ENCODE data around the gene HAPLN2. TPM values are rescaled to one million over a fixed set of nuclear protein-coding genes. Genes with fewer than 3 reads are reported as not detected.
"Not testable (repeated sequence)": the region's sequence is repeated elsewhere in the genome, so short reads cannot be mapped to it uniquely, and the experiment has no call there.

HAPLN2 gene
- total RNA-seq, 4 donors from 2014 or later, result 0.79 TPM; not detected in 3

GRCh38 chr1:156586892-156587477, 32.2 kb upstream of the HAPLN2 start:
- intact Hi-C loops (cut with DNase I), result no loop called here
- DNase-seq, result no peak
- no peaks in the 10 kb centered on the region for H3K27me3 ChIP-seq
- H3K9me3 ChIP-seq, result no peaks in the 10 kb centered on the region
- TF ChIP-seq POLR2A (IDR thresholded peaks at IDR 0.05), result no peak
- TF ChIP-seq, protein P1, sequence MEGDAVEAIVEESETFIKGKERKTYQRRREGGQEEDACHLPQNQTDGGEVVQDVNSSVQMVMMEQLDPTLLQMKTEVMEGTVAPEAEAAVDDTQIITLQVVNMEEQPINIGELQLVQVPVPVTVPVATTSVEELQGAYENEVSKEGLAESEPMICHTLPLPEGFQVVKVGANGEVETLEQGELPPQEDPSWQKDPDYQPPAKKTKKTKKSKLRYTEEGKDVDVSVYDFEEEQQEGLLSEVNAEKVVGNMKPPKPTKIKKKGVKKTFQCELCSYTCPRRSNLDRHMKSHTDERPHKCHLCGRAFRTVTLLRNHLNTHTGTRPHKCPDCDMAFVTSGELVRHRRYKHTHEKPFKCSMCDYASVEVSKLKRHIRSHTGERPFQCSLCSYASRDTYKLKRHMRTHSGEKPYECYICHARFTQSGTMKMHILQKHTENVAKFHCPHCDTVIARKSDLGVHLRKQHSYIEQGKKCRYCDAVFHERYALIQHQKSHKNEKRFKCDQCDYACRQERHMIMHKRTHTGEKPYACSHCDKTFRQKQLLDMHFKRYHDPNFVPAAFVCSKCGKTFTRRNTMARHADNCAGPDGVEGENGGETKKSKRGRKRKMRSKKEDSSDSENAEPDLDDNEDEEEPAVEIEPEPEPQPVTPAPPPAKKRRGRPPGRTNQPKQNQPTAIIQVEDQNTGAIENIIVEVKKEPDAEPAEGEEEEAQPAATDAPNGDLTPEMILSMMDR (IDR thresholded peaks at IDR 0.05), result no peak
- H3K36me3 ChIP-seq, result no peaks in the 10 kb centered on the region
- no peak overlapping the region for H3K27ac ChIP-seq
- WGBS, 2 donors, result 89 to 98% methylated on average over 3 of the region's 3 CpGs
- peaks cover 6% of the 10 kb centered on the region in 2 donors for H3K4me1 ChIP-seq
- H3K4me3 ChIP-seq (replicated peaks in 1 of 3), result no peak overlapping the region

DNA sequence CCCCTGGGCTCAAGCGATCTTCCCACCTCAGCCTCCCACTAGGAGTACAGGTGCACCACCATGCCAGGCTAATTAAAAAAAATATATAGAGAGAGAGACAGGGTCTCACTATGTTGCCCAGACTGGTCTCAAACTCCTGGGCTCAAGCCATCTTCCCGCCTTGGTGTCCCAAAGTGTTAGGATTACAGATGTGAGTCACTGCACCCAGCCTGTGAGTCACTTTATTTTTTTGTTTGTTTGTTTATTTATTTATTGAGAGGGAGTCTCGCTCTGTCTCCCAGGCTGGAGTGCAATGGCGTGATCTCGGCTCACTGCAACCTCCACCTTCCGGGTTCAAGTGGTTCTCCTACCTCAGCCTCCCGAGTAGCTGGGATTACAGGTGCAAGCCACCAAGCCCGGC, 31.3 kb upstream of the HAPLN2 start:
- intact Hi-C loops (cut with DNase I); DNase-seq; H3K27me3 ChIP-seq; H3K4me3 ChIP-seq (replicated peaks in 1 of 3); H3K9me3 ChIP-seq; H3K27ac ChIP-seq; H3K36me3 ChIP-seq: not testable (repeated sequence)
- peaks cover 11 to 12% of the 10 kb centered on the region in 2 donors for H3K4me1 ChIP-seq
- 88 to 94% methylated on average over 8 of the region's 8 CpGs for WGBS, 2 donors

DNA sequence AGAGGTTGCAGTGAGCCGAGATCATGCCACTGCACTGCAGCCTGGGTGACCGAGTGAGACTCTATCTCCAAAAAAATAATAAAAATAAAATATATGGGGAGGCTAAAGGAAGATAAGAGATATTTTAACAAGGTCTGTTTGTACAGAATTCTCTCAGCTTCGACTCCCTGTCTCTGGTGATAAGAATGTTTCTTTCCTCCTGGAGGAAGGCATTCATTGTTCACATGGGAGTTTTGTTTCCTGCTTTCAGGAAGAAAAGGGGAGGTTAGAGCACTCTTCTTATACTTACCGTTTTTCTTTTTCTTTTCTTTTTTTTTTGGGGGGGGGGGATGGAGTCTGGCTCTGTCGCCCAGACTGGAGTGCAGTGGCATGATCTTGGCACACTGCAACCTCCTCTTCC, 29.7 kb upstream of the HAPLN2 start:
- DNase-seq, result no peak
- H3K4me1 ChIP-seq, result peaks cover 11 to 12% of the 10 kb centered on the region in 2 donors
- no peak overlapping the region for H3K27ac ChIP-seq
- intact Hi-C loops (cut with DNase I), result no loop called here
- H3K4me3 ChIP-seq (replicated peaks in 1 of 3), result no peak overlapping the region
- WGBS, 2 donors, result 68 to 71% methylated on average over 5 of the region's 5 CpGs
- no peaks in the 10 kb centered on the region for H3K9me3 ChIP-seq
- H3K27me3 ChIP-seq, result no peaks in the 10 kb centered on the region
- TF ChIP-seq, protein P1 (IDR thresholded peaks at IDR 0.05), result no peak
- no peak for TF ChIP-seq POLR2A (IDR thresholded peaks at IDR 0.05)
- peaks cover 0 to 5% of the 10 kb centered on the region in 2 donors for H3K36me3 ChIP-seq

- no peak overlapping the region for H3K4me3 ChIP-seq (replicated peaks in 1 of 3)
- peaks cover 11 to 12% of the 10 kb centered on the region in 2 donors for H3K4me1 ChIP-seq
- peak overlapping the region in 2 of 3 donors; percentile 72 to 83 for H3K27ac ChIP-seq
- 84 to 87% methylated on average over 10 of the region's 10 CpGs for WGBS, 2 donors
- no peak for TF ChIP-seq POLR2A (IDR thresholded peaks at IDR 0.05)
- TF ChIP-seq, protein P1 (IDR thresholded peaks at IDR 0.05), result no peak
- no peaks in the 10 kb centered on the region for H3K27me3 ChIP-seq
- peaks cover 3 to 15% of the 10 kb centered on the region in 2 donors for H3K36me3 ChIP-seq
- intact Hi-C loops (cut with DNase I), result loop anchor here (5.0 kb wide), 1 partner anchor 83 kb away; no protein-coding TSS in a partner anchor
- DNase-seq, result no peak
- no peaks in the 10 kb centered on the region for H3K9me3 ChIP-seq
These were observed 28.7 kb upstream of the HAPLN2 start for GRCh38 chr1:156590326-156591180.

GRCh38 chr1:156591181-156591431, 28.1 kb upstream of the HAPLN2 start:
- Histone ChIP-seq H3K4me3 (replicated peaks in 1 of 3) (peak overlapping the region in 2 of 3 donors; percentile 37 to 68), H3K9me3 (no peaks in the 10 kb centered on the region), H3K4me1 (peaks cover 11 to 12% of the 10 kb centered on the region in 2 donors), H3K27me3 (no peaks in the 10 kb centered on the region), H3K36me3 (peaks cover 3 to 21% of the 10 kb centered on the region in 2 donors), H3K27ac (peak overlapping the region; percentile 64 to 83 (median 72))
- DNase-seq, result no peak
- intact Hi-C loops (cut with DNase I), result loop anchor here (5.0 kb wide), 1 partner anchor 84 kb away; no protein-coding TSS in a partner anchor
- TF ChIP-seq POLR2A (IDR thresholded peaks at IDR 0.05), result no peak
- TF ChIP-seq, protein P1 (IDR thresholded peaks at IDR 0.05), result no peak
- WGBS, 2 donors, result 23 to 28% methylated on average over 6 of the region's 6 CpGs

Data from thyroid gland (tissue), 4 donors.